Cardiac muscle cell (in vitro differentiated cells and primary cell): ENCODE measurements around the gene PRKD3. TPM values are rescaled to one million over a fixed set of nuclear protein-coding genes. Genes with fewer than 3 reads are reported as not detected.

Experiments used
- DNase-seq, 2 donors: peaks; one replicate each; pipeline versions ENCODE4 v3.0.0 to v3.0.0-alpha.2; 2010 to 2017; ENCODE audit warnings: low read depth in 1 of 2, low spot score in 1 of 2
- H3K27ac ChIP-seq: fragments of 200-600 bp; sonication (generic); 2 replicates; pipeline ENCODE4 v1.5.1; 2016
- H3K27me3 ChIP-seq: fragments of 200-600 bp; sonication (generic); 2 replicates; pipeline ENCODE4 v1.6.0; 2016; ENCODE audit warnings: control low read depth
- H3K36me3 ChIP-seq: fragments of 200-600 bp; sonication (generic); 2 replicates; pipeline ENCODE4 v1.5.1; 2016; ENCODE audit warnings: control low read depth
- H3K4me1 ChIP-seq: fragments of 200-600 bp; sonication (generic); 2 replicates; pipeline ENCODE4 v1.8.1; 2017; ENCODE audit warnings: low read depth, mild to moderate bottlenecking, mixed run types
- H3K4me3 ChIP-seq: fragments of 200-600 bp; sonication (generic); 2 replicates; pipeline ENCODE4 v1.5.1; 2016; ENCODE audit warnings: mild to moderate bottlenecking
- H3K9me3 ChIP-seq: fragments of 200-600 bp; sonication (generic); 2 replicates; pipeline ENCODE4 v1.5.1; 2017; ENCODE audit warnings: low read depth, mild to moderate bottlenecking, control low read depth
- polyA plus RNA-seq: library from polyadenylated mRNA; unstranded; fragments of >200 nt; fragmentation: Nextera tagmentation; extraction: Ambion mirVana; gene quantifications from 2 replicates; pipeline ENCODE4 v1.2.1, GENCODE V29; 2016
- total RNA-seq: library from RNA; depleted of rRNA; stranded (reverse); fragments of >200 nt; gene quantifications from 2 replicates; pipeline ENCODE4 v1.2.3, GENCODE V29; 2016
- TF ChIP-seq, protein P1 (sequence below): IDR thresholded peaks from 2 replicates; pipeline ENCODE4 v1.5.1; 2012; ENCODE audit warnings: low read depth, mild to moderate bottlenecking, low read length

Gene PRKD3
- total and polyA plus RNA-seq, 2 experiments from 2014 or later: 13.2 to 20.2 TPM

DNA sequence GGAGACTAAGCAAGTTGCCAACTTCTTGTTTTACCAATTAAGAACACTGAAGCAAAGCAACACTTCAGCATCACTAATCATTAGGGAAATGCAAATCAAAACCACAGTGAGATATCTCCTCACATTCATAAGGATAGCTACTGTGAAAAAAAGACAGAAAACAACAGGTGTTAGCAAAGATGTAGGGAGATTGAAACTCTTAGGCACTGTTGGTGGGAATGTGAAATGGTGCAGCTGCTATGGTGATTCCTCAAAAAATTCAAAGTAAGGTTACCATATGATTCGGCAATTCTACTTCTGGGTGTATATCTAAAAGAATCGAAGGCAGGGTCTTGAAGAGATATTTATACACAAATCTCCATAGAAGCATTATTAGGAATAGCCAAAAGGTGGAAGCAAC, 8.6 kb upstream of the PRKD3 start:
- H3K4me1 ChIP-seq: no peaks in the 10 kb centered on the region
- TF ChIP-seq, protein P1, sequence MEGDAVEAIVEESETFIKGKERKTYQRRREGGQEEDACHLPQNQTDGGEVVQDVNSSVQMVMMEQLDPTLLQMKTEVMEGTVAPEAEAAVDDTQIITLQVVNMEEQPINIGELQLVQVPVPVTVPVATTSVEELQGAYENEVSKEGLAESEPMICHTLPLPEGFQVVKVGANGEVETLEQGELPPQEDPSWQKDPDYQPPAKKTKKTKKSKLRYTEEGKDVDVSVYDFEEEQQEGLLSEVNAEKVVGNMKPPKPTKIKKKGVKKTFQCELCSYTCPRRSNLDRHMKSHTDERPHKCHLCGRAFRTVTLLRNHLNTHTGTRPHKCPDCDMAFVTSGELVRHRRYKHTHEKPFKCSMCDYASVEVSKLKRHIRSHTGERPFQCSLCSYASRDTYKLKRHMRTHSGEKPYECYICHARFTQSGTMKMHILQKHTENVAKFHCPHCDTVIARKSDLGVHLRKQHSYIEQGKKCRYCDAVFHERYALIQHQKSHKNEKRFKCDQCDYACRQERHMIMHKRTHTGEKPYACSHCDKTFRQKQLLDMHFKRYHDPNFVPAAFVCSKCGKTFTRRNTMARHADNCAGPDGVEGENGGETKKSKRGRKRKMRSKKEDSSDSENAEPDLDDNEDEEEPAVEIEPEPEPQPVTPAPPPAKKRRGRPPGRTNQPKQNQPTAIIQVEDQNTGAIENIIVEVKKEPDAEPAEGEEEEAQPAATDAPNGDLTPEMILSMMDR: no peak
- no peak overlapping the region for H3K4me3 ChIP-seq
- no peaks in the 10 kb centered on the region for H3K27me3 ChIP-seq
- no peaks in the 10 kb centered on the region for H3K36me3 ChIP-seq
- no peak for DNase-seq
- H3K27ac ChIP-seq: no peak overlapping the region
- no peaks in the 10 kb centered on the region for H3K9me3 ChIP-seq

DNA sequence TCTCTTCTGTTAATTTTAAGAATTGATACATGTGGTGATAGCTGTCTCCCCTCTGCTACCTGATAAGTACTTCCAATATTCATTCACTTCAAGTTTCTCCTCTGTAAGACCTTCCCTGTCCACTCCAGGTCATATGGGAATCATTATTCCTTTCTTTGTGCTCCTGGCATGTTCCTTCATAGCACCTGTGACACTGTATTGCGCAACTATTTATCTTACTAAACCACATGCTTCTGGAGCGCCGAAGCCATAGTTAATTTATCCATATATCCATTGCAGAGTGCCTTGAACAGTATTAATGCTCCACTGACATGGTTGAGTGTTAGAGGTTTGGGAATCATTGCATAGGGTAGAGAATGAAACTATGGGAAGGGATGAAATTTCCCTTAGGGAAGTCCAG, 7.9 kb upstream of the PRKD3 start:
- H3K4me1 ChIP-seq: no peaks in the 10 kb centered on the region
- H3K4me3 ChIP-seq: no peak overlapping the region
- TF ChIP-seq, protein P1: no peak
- H3K36me3 ChIP-seq: no peaks in the 10 kb centered on the region
- no peaks in the 10 kb centered on the region for H3K27me3 ChIP-seq
- DNase-seq: no peak
- H3K9me3 ChIP-seq: no peaks in the 10 kb centered on the region
- H3K27ac ChIP-seq: no peak overlapping the region

DNA sequence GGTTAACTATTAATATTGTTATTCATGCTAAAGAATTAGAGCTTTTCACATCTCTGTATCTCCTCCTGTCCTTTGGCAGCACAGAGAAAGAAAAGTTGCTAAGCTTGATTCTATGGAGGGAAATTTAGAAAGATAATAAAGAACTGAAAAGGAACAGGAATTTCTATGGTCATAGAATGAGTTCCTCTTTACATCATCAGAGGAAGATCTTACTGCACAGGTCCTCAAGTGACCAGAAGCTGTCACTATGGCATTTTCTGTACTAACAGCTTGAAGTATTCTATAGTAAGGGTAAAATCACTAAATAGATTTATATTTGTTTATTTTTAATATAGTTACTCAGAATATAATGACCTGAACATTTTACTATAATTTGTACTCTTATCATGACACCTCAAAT, 6.0 kb upstream of the PRKD3 start:
- Histone ChIP-seq H3K27ac (no peak overlapping the region), H3K27me3 (no peaks in the 10 kb centered on the region)

DNA sequence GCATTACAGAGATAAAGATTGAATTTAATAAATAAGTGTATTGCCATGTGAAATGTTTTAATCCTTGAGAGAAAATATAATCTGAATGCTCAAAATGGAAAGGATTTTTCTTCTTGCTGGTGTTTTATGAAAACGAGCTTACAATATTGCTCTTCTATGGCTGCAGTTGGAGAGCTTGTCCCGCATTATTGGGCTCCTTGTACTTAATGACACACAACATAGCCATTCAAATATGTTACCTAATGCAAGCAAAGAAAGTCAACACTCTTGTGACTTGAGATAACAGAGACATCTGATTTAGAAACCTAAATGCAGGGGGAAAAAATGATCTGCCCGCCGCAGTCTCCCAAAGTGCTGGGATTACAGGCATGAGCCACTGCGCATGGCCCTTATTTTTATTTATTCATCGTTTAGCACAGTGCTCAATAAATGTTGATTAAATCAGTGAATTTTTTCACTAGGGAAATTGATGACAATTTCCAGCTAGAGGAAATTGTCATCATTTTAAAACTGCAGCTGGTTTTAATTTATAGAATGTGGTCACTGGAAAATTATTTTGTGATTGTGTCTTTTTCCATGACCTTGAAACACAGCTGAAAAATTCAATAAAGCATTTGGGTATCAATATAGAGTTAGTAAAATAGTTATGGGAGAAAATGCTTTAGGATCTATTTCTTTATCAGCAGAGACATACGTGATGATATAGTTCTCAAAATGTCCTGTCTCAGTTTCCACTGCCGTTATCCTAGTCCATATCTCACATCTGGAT, 2.4 kb upstream of the PRKD3 start:
- peaks cover 17% of the 10 kb centered on the region for H3K4me1 ChIP-seq
- no peaks in the 10 kb centered on the region for H3K36me3 ChIP-seq
- H3K9me3 ChIP-seq: no peaks in the 10 kb centered on the region
- TF ChIP-seq, protein P1: no peak
- no peaks in the 10 kb centered on the region for H3K27me3 ChIP-seq
- no peak for DNase-seq
- no peak overlapping the region for H3K27ac ChIP-seq
- H3K4me3 ChIP-seq: no peak overlapping the region

More for the DNA sequence above, 6.0 kb upstream of the PRKD3 start:
- no peak overlapping the region for H3K4me3 ChIP-seq
- H3K9me3 ChIP-seq: no peaks in the 10 kb centered on the region
- no peaks in the 10 kb centered on the region for H3K36me3 ChIP-seq
- TF ChIP-seq, protein P1: no peak
- no peak for DNase-seq
- peaks cover 9% of the 10 kb centered on the region for H3K4me1 ChIP-seq

DNA sequence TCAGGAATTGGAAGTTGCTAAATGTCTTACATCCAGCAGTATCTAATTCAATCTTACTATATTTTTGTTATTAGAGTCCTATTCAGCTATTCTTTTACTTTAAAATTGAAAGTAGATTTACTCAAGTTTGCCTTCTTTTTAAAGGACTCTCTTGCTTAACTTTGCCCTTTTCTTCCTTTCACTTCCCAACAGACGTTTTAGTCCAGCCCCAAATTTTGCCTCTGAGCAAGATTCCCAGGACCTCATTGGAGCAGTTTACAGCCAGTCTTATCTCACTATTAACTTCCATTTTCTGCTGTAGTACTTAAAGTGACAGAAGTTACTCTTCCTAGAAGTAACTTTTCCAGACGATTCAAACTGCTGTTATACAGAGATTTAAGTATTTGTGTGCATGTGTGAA, 1.7 kb upstream of the PRKD3 start:
- DNase-seq: peak in 1 of 2 donors; percentile 91
- Histone ChIP-seq H3K9me3 (no peaks in the 10 kb centered on the region), H3K36me3 (no peaks in the 10 kb centered on the region), H3K4me1 (peaks cover 25% of the 10 kb centered on the region), H3K27ac (no peak overlapping the region), H3K4me3 (no peak overlapping the region), H3K27me3 (no peaks in the 10 kb centered on the region)
- TF ChIP-seq, protein P1: no peak
